ENCODE results near the gene CCDC71L.

The CCDC71L gene

DNA sequence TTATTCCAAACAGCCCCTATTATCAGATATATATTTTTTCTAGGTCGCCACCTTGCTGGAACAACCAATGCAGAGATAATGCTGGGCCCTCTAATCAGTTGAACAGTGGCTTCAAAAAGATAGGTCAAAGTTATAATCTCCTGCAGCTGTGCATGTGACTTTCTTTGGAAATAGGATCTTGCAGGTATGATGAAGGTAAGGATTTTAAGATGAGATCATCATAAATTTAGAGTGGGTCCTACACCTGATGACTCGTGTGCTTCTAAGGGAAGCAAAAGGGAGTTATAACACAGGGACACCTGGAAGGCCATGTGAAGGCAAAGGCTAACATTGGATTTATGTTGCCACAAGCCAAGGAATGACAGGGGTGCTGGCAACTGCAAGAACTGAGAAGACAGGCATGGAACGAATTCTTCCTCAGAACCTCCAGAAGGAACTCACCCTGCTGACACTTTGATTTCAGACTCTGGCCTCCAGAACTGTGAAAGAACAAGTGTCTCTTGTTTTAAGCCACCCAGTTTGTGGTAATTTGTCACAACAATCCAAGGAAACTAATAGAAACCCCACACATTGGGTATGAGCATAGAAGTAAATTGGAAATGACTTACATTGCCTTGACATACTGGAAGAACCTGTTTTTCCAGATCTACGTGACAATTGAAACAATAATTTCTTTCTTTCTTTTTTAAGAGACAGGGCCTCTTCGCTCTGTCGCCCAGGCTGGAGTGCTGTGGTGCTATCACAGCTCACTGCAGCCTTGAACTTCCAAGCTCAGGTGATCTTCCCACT, 34.4 kb downstream of the CCDC71L start:
- no peaks in the 10 kb centered on the region for H4K20me1 ChIP-seq (ENCODE audit: insufficient read depth, low read length)
- peaks cover 6% of the 10 kb centered on the region; the same call in 1 of the 2 replicates for H3K4me1 ChIP-seq (ENCODE audit: low read length)
- no peak overlapping the region for H3K4me3 ChIP-seq (ENCODE audit: low read length)
- no peak overlapping the region for H3K9ac ChIP-seq (ENCODE audit: low read length)
- no peaks in the 10 kb centered on the region for H3K27me3 ChIP-seq (ENCODE audit: low read depth, low read length)
- no peak overlapping the region for H3K4me2 ChIP-seq (ENCODE audit: low read length)
- peaks cover 11% of the 10 kb centered on the region; the same call in 1 of the 2 replicates for H3K9me3 ChIP-seq (ENCODE audit: insufficient read depth, low read length)
- no peak overlapping the region for H2AFZ ChIP-seq (ENCODE audit: low read depth, low read length)
- H3K36me3 ChIP-seq (replicated peaks; ENCODE audit: low read depth, low read length), result no peaks in the 10 kb centered on the region
- TF ChIP-seq CTCF (IDR thresholded peaks at IDR 0.05; ENCODE audit: low read depth, low read length) (no peak), EZH2phosphoT487 (IDR thresholded peaks at IDR 0.05; ENCODE audit: low read depth) (no peak)
- H3K79me2 ChIP-seq (ENCODE audit: low read length), result no peaks in the 10 kb centered on the region
- H3K27ac ChIP-seq (ENCODE audit: low read length), result no peak overlapping the region

DNA sequence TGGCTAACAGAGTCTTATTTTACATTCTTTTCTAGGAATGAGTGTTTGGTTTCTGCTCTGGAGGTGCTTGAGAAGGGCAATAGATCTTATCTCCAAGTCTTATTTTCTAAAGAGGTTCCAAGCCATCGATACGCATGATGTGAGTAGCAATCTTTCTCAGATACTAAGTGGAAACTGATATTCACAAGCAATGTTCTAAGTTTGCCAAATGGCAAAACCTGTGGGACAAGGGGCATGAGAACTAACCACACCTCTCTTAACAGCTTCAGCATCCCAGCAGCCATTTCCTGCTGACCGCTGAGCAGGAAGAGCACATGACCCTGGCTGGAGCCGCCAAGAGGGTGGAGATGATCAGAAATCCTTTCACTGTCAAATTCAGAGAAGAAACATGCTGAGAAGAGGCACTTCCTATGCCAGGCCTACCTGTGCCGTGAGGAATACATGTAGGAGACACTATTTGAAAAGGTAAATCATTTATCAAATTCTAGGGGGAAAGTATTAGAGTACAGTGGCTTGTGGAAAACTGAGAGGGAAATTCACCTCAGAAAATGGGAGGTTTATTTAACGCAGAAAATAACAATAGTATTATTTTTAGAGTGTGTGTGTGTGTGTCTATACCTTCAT, 35.2 kb downstream of the CCDC71L start:
- no peak overlapping the region for H3K4me3 ChIP-seq (ENCODE audit: low read length)
- TF ChIP-seq EZH2phosphoT487 (IDR thresholded peaks at IDR 0.05; ENCODE audit: low read depth) (no peak), CTCF (IDR thresholded peaks at IDR 0.05; ENCODE audit: low read depth, low read length) (no peak)
- H3K4me1 ChIP-seq (ENCODE audit: low read length), result peaks cover 6% of the 10 kb centered on the region; the same call in 1 of the 2 replicates
- no peak overlapping the region for H3K9ac ChIP-seq (ENCODE audit: low read length)
- H3K27ac ChIP-seq (ENCODE audit: low read length), result no peak overlapping the region
- no peaks in the 10 kb centered on the region for H3K27me3 ChIP-seq (ENCODE audit: low read depth, low read length)
- no peaks in the 10 kb centered on the region for H4K20me1 ChIP-seq (ENCODE audit: insufficient read depth, low read length)
- peaks cover 3% of the 10 kb centered on the region for H3K36me3 ChIP-seq (replicated peaks; ENCODE audit: low read depth, low read length)
- peaks cover 14% of the 10 kb centered on the region; the same call in 1 of the 2 replicates for H3K9me3 ChIP-seq (ENCODE audit: insufficient read depth, low read length)
- no peak overlapping the region for H3K4me2 ChIP-seq (ENCODE audit: low read length)
- H3K79me2 ChIP-seq (ENCODE audit: low read length), result no peaks in the 10 kb centered on the region
- H2AFZ ChIP-seq (ENCODE audit: low read depth, low read length), result no peak overlapping the region

DNA sequence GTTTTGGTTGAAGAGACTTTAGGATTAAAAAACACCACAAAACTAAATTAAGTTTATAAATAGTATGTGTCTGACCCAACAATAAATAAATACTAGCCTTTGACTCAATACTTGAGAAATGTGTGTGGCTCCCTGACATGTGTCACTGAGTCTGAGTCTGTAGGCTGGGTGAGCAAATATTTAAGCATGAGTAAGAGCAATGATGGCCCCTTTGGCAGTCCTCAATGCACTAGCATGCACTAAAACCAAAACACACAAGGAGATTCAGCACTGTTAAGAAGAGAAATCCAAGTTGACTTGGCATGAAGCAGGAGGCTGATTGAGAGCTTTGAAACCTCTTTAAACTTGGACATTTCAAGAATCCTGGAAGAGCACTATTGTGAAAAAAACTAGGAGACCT, 37.1 kb downstream of the CCDC71L start:
- peaks cover 3% of the 10 kb centered on the region for H3K36me3 ChIP-seq (replicated peaks; ENCODE audit: low read depth, low read length)
- no peaks in the 10 kb centered on the region for H3K27me3 ChIP-seq (ENCODE audit: low read depth, low read length)
- H3K9me3 ChIP-seq (ENCODE audit: insufficient read depth, low read length), result peaks cover 14% of the 10 kb centered on the region; the same call in 1 of the 2 replicates
- H3K4me1 ChIP-seq (ENCODE audit: low read length), result peaks cover 6% of the 10 kb centered on the region; the same call in 1 of the 2 replicates
- H3K4me3 ChIP-seq (ENCODE audit: low read length), result no peak overlapping the region
- no peak overlapping the region for H3K9ac ChIP-seq (ENCODE audit: low read length)
- H2AFZ ChIP-seq (ENCODE audit: low read depth, low read length), result no peak overlapping the region
- H3K79me2 ChIP-seq (ENCODE audit: low read length), result no peaks in the 10 kb centered on the region
- TF ChIP-seq EZH2phosphoT487 (IDR thresholded peaks at IDR 0.05; ENCODE audit: low read depth) (no peak), CTCF (IDR thresholded peaks at IDR 0.05; ENCODE audit: low read depth, low read length) (no peak)
- H4K20me1 ChIP-seq (ENCODE audit: insufficient read depth, low read length), result no peaks in the 10 kb centered on the region
- no peak overlapping the region for H3K27ac ChIP-seq (ENCODE audit: low read length)
- H3K4me2 ChIP-seq (ENCODE audit: low read length), result no peak overlapping the region

DNA sequence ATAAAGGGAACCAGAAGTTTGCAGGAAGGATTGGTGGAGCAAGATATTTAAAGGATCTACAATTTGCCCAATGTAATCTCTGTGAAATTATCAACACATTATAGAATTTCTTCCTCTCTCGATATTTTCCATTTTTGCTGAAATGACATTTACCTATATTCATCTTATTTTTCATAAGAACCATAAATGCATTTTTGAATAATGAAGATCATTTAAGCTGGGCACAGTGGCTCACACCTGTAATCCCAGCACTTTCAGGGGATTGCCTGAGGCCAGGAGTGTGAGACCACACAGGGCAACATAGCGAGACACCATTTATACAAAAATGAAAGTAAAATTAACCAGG, 37.7 kb downstream of the CCDC71L start:
- H4K20me1 ChIP-seq (ENCODE audit: insufficient read depth, low read length), result no peaks in the 10 kb centered on the region
- H3K4me2 ChIP-seq (ENCODE audit: low read length), result no peak overlapping the region
- peaks cover 3% of the 10 kb centered on the region for H3K36me3 ChIP-seq (replicated peaks; ENCODE audit: low read depth, low read length)

More for the DNA sequence above, 37.7 kb downstream of the CCDC71L start:
- Histone ChIP-seq H3K4me1 (ENCODE audit: low read length) (peaks cover 6% of the 10 kb centered on the region; the same call in 1 of the 2 replicates), H3K4me3 (ENCODE audit: low read length) (no peak overlapping the region), H3K27ac (ENCODE audit: low read length) (no peak overlapping the region), H3K9me3 (ENCODE audit: insufficient read depth, low read length) (peaks cover 14% of the 10 kb centered on the region; the same call in 1 of the 2 replicates), H3K79me2 (ENCODE audit: low read length) (no peaks in the 10 kb centered on the region), H3K9ac (ENCODE audit: low read length) (no peak overlapping the region), H2AFZ (ENCODE audit: low read depth, low read length) (no peak overlapping the region), H3K27me3 (ENCODE audit: low read depth, low read length) (no peaks in the 10 kb centered on the region)
- TF ChIP-seq EZH2phosphoT487 (IDR thresholded peaks at IDR 0.05; ENCODE audit: low read depth) (no peak), CTCF (IDR thresholded peaks at IDR 0.05; ENCODE audit: low read depth, low read length) (no peak)

Measured in OCI-LY3 (cell line).